ENCODE measurements around the gene LRRC56. TPM values are rescaled to one million over a fixed set of nuclear protein-coding genes. Genes with fewer than 3 reads are reported as not detected.

The LRRC56 gene
- total and polyA plus RNA-seq, 9 of the 15 experiments (the other 6 are each of a cell fraction or from before 2014, with no cell fraction given): 0.03 to 4.5 (median 1.0) TPM; not detected in 1

GRCh38 chr11:504053-504993, 33.0 kb upstream of the LRRC56 start (continued):
- TF ChIP-seq ETV6 (IDR thresholded peaks at IDR 0.05; ENCODE audit: borderline replicate concordance in 1 of 2, low read depth in 2 of 2, low read length in 1 of 2) (no peak), ETV6 (CRISPR knock-in tag; IDR thresholded peaks at IDR 0.05; ENCODE audit: borderline replicate concordance) (no peak), PHB2 (IDR thresholded peaks at IDR 0.05; ENCODE audit: low read depth) (no peak), TBP (optimal IDR thresholded peaks at IDR 0.05; ENCODE audit: low read depth, low read length) (peak; percentile 54), ZNF764 (CRISPR knock-in tag; IDR thresholded peaks at IDR 0.05; ENCODE audit: low read depth) (no peak), ZNF41 (CRISPR knock-in tag; conservative IDR thresholded peaks at IDR 0.05) (no peak), ZBTB9 (CRISPR knock-in tag; IDR thresholded peaks at IDR 0.05) (peak; percentile 35; the same call in 1 of the 2 replicates), HMGN3 (IDR thresholded peaks at IDR 0.05; ENCODE audit: borderline replicate concordance, extremely low read depth, insufficient read length, low read depth, low read length) (peak; percentile 27), ZBED1 (IDR thresholded peaks at IDR 0.05) (0 out of 2 replicates have a peak, but pooled peaks have one; percentile 31), KAT8 (IDR thresholded peaks at IDR 0.05; ENCODE audit: low read depth) (no peak), MECOM (CRISPR knock-in tag; IDR thresholded peaks at IDR 0.05) (no peak), GABPA (tag; conservative IDR thresholded peaks at IDR 0.05; ENCODE audit: low read depth) (no peak), ZBTB33 (CRISPR knock-in tag; IDR thresholded peaks at IDR 0.05) (no peak), MED1 (CRISPR knock-in tag; IDR thresholded peaks at IDR 0.05; ENCODE audit: borderline replicate concordance) (no peak), GMEB1 (CRISPR knock-in tag; IDR thresholded peaks at IDR 0.05) (peak; percentile 12; the same call in 1 of the 2 replicates), FUS (optimal IDR thresholded peaks at IDR 0.05; ENCODE audit: low read depth, low read length) (no peak), HNRNPL (IDR thresholded peaks at IDR 0.05; ENCODE audit: low read depth, low read length) (no peak), HNRNPH1 (optimal IDR thresholded peaks at IDR 0.05; ENCODE audit: low read depth, low read length) (no peak), BRF1 (IDR thresholded peaks at IDR 0.05; ENCODE audit: borderline replicate concordance, extremely low read depth, insufficient read length) (no peak), ZNF224 (CRISPR knock-in tag; IDR thresholded peaks at IDR 0.05) (no peak), BCL6 (CRISPR knock-in tag; IDR thresholded peaks at IDR 0.05) (no peak), NFYB (IDR thresholded peaks at IDR 0.05; ENCODE audit: extremely low read depth, insufficient read length) (no peak), ATF1 (CRISPR knock-in tag; IDR thresholded peaks at IDR 0.05) (no peak), ATF1 (tag; IDR thresholded peaks at IDR 0.05) (peak; percentile 49), CC2D1A (IDR thresholded peaks at IDR 0.05) (no peak), ZNF717 (CRISPR knock-in tag; IDR thresholded peaks at IDR 0.05) (no peak)
